NCI-H128 (cell line): ENCODE measurements around the gene MS4A10.
"Not testable (repeated sequence)": the region's sequence is repeated elsewhere in the genome, so short reads cannot be mapped to it uniquely, and the experiment has no call there.

ENCODE experiments used
- DNase-seq: peaks from one replicate; lab custom pipeline; 2025; ENCODE audit not compliant: unreplicated experiment; lab: John Stamatoyannopoulos, UW

Gene MS4A10

GRCh38 chr11:60821827-60822599, 36.9 kb downstream of the MS4A10 start:
- no peak for DNase-seq

DNA sequence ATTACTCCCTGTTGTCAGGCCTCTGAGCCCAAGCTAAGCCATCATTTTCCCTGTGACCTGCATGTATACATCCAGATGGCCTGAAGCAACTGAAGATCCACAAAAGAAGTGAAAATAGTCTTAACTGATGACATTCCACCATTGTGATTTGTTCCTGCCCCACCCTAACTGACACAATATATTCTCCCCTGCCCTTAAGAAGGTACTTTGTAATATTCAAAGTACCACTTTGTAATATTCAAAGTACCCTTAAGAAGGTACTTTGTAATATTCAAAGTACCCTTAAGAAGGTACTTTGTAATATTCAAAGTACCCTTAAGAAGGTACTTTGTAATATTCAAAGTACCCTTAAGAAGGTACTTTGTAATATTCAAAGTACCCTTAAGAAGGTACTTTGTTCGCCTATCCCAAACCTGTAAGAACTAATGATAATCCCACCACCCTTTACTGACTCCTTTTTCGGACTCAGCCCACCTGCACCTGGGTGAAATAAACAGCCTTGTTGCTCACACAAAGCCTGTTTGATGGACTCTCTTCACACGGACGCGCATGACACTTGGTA, 38.7 kb downstream of the MS4A10 start:
- DNase-seq, result not testable (repeated sequence)

- DNase-seq, result no peak
Measured at GRCh38 chr11:60825118-60825517, 40.0 kb downstream of the MS4A10 start.

DNA sequence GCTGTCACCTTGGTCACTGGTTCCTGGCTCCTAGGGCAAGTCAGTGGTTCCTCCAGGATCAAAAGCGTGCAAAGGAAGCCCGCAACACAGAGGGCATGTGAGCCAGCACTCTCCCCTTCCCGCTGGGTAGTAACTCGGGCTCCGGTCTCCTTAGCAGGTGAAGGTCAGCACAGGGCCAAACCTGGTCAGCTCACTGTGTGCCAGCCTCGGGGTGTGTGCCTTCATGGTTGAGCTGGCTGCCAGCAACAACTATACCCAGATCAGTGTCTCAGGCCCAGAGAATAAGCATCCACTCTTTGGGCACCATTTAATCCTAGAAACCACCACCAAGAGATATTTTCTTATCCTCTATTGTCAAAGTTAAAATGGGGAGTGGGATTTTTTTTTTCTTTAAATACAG, 40.7 kb downstream of the MS4A10 start:
- DNase-seq, result no peak

DNA sequence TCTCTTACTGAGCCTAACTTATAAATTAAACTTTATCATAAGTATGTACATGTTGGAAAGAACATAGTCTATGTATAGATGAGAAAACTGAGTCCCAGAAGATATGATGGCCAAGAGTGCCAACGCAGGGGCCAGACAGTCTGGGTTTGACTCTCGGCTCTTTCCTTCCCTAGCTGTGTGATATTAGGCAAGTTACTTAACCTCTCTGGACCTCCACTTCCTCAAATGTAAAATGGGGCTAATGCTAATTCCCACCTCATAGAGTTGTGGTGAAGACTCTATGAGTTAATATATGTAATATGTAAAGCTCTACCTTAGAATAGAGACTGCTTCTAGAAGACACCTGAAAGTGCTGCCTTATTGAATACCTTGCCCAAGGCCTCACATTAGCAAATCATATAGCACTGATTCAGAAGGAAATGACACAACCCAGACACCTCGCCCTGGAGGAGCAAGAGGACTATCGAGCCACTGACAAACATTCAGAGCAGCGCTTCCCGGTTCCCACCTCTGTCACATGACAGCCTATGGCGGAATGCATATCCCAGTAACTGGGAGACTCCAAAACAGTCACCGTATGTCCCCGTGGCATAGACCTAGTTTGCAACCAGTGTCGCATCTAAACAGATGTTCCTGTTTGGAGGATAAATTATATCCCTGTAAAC, 45.5 kb downstream of the MS4A10 start:
- DNase-seq, result no peak

- peak; percentile 70 for DNase-seq
Measured at GRCh38 chr11:60831143-60831500, 46.0 kb downstream of the MS4A10 start.

GRCh38 chr11:60831501-60832079, 46.5 kb downstream of the MS4A10 start:
- DNase-seq, result no peak

GRCh38 chr11:60834742-60835533, 49.8 kb downstream of the MS4A10 start:
- DNase-seq, result no peak

DNA sequence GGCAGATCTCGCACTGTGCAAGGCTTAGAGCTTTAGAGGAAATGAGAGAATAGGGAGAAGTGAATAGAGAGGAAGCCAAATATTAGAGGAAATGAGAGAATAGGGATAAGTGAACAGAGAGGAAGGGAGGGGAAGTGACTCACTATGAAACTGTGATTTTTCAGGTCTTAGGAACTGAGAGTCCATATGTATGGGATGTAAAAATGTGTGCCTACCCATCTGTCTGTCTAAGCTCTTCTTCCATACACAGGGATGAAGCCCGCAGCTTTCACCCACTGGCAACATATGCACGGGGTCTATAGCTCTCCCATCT, 50.4 kb downstream of the MS4A10 start:
- no peak for DNase-seq

GRCh38 chr11:60836866-60837515, 51.9 kb downstream of the MS4A10 start:
- DNase-seq, result no peak

DNA sequence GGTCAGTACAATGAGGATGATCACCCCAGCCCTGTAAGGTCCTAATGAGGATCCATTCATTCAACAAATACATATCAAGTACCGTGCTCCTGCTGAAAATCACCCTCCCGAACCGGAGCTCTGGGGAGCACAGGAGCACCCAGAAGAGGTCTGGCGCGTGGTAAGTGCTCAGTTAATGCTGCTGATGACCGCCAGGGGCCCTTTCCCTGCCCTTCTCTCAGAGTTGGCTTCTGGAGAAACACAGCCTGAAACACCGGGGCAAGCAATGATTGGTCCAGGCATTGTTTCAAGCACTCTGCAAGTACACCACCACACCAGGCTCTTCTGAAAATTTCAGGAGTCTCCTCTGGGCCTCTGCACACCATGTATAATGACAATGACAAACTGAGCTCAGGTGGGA, 53.0 kb downstream of the MS4A10 start:
- DNase-seq, result no peak

- no peak for DNase-seq
Measured at GRCh38 chr11:60840470-60841430, 55.6 kb downstream of the MS4A10 start.

DNA sequence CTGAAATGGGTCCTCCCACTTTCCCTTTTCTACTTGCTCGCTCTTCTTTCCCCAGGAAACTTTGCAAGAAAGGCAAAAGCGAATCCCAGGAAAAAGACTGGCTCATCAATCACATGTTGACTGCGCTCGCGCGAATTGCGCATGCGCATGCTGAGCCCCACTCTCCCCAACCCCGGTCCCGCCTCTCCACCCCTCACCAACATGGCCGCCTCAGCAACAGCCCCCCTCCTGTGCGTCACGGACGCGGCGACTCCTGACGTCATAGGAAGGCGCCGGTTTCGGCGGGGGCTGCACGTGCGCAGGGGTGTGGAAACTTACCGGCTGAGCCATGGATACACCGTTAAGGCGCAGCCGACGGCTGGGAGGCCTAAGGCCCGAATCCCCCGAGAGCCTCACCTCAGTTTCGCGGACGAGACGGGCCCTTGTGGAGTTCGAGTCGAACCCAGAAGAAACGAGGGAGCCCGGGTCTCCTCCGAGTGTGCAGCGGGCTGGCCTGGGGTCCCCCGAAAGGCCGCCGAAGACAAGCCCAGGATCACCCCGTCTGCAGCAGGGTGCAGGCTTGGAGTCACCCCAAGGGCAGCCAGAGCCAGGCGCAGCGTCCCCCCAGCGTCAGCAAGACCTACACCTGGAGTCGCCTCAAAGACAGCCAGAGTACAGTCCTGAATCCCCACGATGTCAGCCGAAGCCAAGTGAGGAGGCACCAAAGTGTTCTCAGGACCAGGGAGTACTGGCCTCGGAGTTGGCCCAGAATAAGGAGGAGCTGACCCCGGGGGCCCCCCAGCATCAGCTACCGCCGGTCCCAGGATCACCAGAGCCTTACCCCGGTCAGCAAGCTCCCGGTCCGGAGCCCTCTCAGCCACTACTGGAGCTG, 56.9 kb downstream of the MS4A10 start, which contains the start of gene CCDC86:
Gene CCDC86, plus strand, starts transcription at position 317 of the 871 bp plus-strand sequence. Its CDS starts 12 bp downstream, at position 329.
- DNase-seq, result peak; percentile 86

DNA sequence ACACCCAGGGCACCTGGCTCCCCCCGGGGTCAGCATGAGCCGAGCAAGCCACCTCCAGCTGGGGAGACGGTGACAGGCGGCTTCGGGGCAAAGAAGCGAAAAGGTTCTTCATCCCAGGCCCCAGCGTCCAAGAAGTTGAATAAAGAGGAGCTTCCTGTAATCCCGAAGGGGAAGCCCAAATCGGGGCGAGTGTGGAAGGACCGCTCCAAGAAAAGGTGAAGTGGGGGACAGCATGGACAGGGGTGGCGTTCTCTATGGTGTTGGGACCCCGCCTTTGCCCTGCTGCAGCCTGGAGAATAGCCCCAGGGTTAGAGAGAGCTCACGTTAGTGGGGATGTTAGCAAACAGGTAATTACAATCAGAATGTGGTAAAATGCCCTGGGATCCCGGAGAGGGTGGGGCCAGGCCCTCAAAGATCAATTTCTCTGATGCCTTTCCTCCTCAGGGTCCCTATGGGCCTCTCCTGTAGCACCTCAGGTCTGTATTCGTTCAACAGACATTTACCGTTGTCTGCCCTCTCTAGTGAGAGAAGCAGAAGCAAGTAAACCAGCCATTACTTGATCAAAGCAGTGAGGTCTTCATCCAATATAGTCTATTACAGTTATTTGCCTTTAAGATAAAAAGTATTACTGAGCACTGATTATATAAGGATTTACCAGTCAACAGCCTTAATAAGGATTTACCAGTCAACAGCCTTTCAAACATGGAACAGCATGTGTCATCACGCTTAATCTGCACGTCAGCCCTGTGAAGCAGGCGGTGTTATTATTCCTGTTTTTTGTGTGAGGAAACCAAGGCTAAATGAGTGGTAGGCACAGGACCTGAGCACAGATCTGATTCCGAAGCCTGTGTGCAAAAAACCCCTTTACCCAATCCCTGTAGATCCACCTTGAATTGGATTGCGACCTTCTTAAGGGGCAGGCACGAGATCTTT, 57.8 kb downstream of the MS4A10 start:
- no peak for DNase-seq

DNA sequence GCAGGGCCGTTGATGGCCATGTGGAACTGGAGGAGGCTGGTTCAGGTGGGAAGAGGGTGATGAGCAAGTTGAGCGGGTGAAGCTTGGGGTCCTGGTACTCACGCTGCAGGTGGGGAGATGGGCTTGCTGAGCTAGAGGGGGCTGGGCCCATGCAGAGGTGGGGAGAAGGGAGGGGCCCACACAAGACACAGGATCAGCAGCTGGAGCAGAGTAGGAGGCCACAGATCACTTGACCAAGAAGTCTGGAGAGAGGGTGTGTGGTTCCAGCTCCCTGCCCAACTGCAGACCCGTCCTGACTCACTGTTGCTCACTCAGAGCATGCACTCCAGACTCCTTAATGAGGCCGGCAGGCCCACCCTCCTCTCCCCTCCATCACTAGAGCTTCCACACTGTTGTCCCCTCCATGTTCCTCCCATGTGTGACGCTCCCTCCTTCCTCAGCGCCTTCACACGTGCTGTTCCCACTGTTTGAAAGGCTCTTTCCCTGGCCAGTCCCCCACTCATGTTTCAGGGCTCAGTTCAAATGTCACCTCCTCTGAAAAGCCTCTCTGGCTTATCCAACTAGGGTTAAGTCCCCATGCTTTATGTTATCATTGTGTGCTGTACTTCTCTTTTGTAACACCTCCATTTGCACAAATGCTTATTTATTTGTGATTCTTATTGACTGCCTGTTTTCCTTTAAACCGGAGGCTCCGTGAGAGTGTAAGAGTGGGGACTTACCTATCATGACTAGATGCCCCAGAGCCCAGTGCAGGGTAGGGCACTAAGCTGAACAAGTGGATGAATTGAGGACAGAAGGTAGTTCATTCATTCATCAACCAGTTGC, 59.1 kb downstream of the MS4A10 start:
- no peak for DNase-seq

DNA sequence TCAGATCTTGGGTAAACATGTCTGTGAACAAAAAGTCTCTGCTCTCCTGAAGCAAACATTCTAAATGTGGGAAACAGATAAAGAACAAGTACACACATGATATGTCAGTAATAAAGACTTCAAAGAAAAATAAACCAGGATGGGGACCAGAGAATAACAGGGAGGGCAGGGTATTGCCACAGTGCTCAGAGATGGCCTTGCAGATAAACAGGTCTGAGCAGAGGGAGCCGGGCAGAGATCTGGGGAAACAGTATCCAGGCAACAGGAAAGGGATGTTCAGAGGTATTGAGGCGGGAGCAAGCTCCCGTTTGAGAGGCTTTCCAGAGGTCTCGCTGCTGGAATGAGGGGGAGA, 59.7 kb downstream of the MS4A10 start:
- DNase-seq, result no peak

DNA sequence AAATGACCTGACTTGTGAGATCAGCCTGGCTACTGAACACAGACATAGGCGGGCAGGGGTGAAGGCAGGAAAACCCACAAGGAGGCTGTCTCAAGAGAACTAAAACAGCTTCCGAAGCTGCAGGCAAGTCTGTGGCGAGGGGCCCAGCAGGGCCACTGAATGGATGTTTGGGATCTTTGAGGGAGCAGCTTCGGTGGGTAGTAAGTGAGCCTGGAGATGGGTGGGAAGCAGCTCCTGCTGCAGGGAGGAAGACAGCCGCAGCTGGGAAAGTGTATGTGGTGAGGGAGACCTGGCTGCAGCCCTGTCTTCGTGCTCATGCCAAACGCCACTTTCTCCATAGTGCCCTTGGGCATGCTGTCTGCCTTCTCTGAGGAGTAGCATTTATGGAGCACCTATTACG, 60.2 kb downstream of the MS4A10 start:
- no peak for DNase-seq
